Left forelimb (tissue), 1 donor: ENCODE results near the gene NFIA.

Experiments
- DNase-seq: peaks from one replicate; pipeline ENCODE4 v3.0.0-alpha.2; 2018; ENCODE audit warnings: low spot score

Gene NFIA

GRCh38 chr1:61083807-61084440 is 1.6 kb downstream of the NFIA start:
- peak; percentile 69 for DNase-seq

GRCh38 chr1:61084491-61085031 is 2.2 kb downstream of the NFIA start:
- no peak for DNase-seq

- DNase-seq = no peak
Measured at GRCh38 chr1:61085206-61085982, 3.0 kb downstream of the NFIA start.

DNA sequence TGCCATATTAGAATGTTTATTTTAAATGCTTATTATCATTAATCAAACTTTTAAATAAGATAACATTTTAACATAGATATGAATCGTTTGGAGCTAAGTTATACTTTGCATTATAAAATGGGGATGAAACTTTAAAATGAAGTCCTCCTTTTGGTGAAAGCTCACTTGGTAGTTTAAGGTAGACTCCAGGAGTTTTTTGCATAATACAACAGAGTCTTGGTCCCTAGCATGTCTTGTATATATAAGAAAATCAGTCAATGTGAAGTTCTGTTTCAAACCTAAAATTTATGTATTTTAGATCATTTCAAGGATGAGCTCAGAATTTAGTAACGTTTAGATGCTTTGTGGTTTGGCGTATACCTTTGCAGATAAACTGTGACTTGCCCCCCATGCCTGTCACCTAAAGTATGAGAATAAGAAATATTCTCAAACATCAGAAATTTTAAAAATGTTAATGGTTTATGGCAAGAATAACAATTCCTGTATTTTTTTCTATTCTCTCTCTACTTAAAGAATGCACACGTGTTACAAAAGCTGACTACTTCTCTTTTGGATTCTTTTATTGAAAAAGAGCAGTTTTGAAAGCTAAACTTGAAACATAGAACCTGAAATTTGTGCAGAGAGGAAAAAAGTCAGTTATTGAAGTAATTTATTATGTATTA is 3.8 kb downstream of the NFIA start:
- no peak for DNase-seq

GRCh38 chr1:61087571-61087970 is 5.2 kb downstream of the NFIA start:
- DNase-seq = no peak

- no peak for DNase-seq
Measured at GRCh38 chr1:61088163-61088974, 6.0 kb downstream of the NFIA start.

- DNase-seq = no peak
Measured at GRCh38 chr1:61089338-61089737, 7.0 kb downstream of the NFIA start.

GRCh38 chr1:61089741-61090140 is 7.4 kb downstream of the NFIA start:
- DNase-seq = no peak

- no peak for DNase-seq
Measured at GRCh38 chr1:61090546-61091202, 8.3 kb downstream of the NFIA start.

GRCh38 chr1:61091455-61091854 is 9.1 kb downstream of the NFIA start:
- no peak for DNase-seq

- DNase-seq = no peak
Measured at GRCh38 chr1:61092642-61093041, 10.3 kb downstream of the NFIA start.

GRCh38 chr1:61093525-61094137 is 11.3 kb downstream of the NFIA start:
- no peak for DNase-seq

DNA sequence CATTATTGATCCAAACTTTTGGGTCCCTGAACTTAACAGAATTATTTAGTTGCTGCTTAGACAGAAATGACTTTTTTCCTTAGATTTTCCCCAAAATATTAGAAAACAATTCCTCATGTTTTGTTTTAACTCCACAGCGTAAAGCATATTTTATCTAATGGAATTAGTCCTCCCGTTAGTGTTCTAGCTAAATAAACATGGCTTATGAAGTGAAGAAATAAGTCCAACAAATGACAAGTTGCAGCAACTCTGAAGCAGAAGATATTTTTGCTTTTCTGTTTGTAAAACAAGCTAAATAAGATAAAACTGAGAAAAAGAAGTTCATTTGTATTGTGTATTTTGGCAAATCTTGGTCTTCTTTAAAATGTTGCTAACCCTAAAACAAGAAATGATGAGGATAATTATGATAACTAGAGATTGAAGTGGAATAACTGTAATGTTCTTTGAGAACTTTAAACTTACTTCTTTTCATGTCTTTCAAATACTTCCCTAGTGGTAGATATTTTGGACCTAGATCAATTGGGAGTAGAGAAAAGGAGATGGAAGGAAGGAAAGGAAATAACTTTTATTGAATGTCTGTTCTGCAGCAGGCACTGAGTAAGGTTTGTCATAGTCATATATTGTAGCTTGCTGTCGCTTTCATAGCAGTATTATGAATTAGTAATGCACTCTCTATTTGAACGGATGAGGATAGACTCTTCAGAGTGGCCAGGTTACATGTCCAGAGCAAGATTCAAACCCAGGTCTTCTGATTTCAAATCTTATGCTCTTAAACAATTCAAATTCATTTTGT is 12.5 kb downstream of the NFIA start:
- DNase-seq = no peak

GRCh38 chr1:61095470-61095812 is 13.1 kb downstream of the NFIA start:
- no peak for DNase-seq

DNA sequence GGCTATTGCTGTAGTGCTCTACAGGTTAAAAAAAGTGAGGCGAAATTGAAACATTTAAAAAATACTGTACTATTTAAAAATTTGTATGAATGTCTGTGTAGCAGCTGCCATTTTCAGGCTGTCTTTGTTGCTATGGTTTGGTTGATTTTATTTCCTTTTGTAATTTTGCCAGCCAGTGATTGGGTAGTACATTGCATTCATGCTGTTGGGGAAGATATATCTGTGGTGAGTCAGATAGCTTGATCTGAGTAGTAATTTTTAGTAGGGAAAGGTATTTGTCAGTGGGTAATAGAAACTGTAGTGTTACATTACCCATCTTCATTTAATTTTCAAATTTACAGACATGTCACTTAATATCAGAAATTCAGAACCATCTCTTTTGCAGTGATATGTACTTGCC is 15.0 kb downstream of the NFIA start:
- no peak for DNase-seq

DNA sequence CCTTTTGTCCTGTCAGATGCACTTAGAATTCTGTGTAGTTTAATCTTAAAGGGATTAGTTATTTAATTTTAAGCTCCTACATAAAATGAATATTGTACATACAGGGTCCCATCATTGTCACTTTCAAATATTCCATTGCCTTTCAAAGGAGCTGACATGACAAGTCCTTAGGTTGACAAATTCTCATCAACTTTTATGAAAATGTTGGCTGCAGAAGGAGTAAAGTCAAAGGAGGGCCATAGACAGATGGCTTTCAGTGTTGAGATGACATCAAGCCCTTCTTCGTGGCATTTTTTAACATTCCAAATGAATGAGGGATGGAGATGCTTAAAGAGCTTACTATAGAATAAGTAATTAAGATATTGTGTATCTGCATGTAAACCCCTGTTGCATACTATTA is 15.4 kb downstream of the NFIA start:
- no peak for DNase-seq

GRCh38 chr1:61098333-61098732 is 16.0 kb downstream of the NFIA start:
- DNase-seq = no peak

DNA sequence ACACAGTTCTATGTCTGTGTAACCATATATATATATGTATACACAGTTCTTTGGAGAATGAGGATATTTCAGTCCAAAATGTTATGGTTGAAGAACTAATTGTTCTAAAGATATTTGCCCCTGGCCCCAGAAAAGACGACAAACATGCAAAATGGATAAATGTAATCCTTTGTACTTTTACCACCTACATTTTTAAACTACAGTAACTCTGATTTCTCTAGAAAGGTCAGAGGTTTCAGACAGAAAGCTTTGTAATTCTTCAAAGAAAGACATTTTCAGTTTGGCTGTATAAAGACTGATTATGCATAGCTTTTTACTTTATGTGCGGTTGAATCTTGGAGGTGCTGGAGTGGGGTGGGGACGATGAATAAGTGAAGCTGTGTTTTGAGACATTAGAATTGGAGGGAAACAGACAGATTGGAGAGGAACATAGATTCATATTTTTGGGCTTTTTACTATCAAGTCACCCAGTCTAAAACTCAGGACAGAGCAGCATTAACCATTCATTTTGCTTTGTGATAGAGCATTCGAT is 16.6 kb downstream of the NFIA start:
- DNase-seq = no peak

DNA sequence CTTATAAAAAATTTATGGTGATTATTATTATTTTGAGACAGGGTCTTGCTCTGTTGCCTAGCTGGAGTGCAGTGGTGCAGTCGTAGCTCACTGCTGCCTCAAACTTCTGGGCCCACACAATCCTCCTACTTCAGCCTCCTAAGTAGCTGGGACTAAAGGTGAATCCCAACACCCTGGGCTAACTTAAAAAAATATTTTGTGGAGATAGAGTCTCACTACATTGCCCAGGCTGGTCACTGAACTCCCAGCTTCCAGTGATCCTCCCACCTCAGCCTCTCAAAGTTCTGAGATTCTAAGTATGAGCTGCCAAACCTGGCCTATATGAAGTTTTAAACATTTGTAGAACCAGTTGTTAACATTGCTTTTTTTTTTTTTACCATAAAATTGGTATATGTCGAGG is 18.2 kb downstream of the NFIA start:
- DNase-seq = no peak

DNA sequence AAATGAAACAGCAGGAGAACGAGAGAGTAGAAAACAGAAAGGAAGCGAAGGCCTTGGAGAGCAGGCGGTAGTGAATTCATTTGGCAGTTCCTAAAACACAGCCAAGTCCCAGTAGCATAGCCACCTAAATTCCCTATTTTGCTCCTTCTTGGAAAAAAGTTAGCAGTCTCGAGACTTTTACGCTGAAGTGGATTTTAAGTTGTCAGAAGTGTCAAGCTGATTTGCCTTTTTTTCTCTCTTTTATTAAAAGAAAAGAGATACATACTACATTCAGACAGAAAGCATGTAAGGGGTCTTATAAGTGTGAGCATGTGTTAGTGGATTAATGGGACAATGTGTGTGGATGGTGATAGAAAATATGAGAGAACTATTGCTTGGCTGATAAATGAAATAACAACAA is 19.2 kb downstream of the NFIA start:
- no peak for DNase-seq
